Retina (tissue), 1 donor: Measurements from ENCODE around the gene KCNMB1.

ENCODE experiments used
- DNase-seq: peaks from one replicate; pipeline ENCODE4 v3.0.0-alpha.2; 2016

The KCNMB1 gene

DNA sequence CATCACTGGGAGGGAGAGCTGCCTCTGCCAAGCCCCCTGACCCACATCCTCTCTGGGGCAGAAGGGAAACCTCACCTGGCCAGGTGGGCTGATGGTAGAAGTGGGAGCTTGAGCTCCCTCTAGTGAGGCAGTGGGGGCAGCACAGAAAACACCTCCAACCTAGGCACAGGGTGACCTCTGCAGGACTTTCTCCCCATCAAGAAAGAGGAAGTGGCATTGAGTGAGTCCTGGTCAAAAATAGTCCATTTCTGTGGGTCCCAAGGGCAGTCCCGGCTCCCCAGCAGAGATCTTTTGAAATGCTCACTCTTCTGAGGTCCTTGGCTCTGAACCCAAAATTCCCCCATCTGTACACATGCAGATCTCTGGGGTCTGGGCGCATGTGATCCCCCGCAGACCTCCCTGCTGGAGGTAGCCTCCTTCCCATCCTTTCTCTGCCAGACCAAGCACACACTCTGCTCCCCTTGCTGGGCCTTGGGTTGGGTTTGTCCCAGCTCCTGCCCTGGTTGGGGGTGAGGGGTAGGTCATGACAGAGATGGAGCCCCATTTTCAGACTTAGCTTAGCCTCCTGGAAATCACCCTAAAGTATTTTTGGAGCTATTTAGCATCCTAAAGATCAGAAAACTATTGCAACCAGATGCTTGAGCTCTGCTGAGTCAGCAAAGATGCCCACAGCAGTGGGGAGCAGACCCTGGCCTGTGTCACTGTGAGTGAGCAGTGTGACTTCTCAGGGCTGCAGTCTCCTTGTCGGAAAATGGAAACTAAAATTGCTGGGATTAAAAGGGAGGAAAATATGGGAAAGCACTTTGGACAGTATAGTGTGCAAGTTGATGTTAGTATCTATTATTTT, 50.0 kb downstream of the KCNMB1 start:
- DNase-seq = no peak

- DNase-seq = no peak
Measured at GRCh38 chr5:170338291-170338690, 50.9 kb downstream of the KCNMB1 start.

DNA sequence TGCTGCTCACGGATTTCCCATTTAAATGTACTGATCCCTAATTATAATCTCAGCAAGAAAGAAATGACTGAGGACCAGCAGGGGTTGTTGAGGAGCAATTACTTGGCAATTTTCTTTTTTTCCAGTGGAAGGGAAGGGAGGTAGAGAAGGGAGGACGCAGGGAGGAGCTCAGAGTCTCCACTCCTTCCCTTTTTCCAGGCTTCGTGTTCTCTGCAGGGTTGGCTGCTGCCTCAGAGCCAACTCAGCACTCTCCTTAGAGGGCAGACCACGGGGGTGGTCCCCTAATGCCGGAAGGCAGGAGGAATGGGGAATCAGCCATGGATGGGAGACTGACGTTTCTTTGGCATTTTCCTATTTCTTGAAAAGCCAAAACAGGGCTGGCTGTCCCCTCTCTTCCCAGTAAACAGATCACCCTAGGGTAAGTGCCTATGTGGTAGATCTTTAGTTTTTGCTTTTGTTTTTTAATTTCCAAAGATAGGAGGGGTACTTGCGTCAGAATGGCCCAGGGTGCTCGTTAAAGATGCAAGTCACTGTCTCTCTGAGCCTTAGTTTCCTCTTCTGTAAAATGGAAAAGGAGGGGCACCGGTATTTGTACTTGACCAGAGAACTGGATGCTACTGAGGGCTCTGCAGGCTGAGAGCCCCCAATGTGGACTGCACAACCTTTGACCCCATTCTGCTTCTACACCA, 52.0 kb downstream of the KCNMB1 start:
- DNase-seq = no peak

DNA sequence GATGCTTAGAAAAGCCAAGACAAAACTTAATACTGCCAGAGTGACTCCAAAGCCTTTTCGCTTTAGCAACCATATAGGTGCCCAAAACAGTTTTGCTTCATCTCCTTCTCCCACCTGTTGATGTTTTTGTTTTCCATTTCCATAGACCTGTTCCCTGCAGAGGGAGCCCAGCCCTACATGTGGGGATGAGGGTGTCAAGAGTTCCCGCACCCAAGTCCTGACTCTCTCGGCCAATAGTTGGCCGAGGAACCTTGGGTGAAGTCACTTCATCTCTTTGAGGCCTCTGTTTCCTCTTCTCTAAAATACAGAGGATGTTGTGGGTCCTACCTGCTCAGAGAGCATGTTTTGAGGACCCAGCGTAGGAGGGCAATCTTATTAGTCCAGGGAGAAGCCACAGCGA, 53.1 kb downstream of the KCNMB1 start:
- DNase-seq = no peak

- DNase-seq = no peak
Measured at GRCh38 chr5:170334626-170335025, 54.5 kb downstream of the KCNMB1 start.

DNA sequence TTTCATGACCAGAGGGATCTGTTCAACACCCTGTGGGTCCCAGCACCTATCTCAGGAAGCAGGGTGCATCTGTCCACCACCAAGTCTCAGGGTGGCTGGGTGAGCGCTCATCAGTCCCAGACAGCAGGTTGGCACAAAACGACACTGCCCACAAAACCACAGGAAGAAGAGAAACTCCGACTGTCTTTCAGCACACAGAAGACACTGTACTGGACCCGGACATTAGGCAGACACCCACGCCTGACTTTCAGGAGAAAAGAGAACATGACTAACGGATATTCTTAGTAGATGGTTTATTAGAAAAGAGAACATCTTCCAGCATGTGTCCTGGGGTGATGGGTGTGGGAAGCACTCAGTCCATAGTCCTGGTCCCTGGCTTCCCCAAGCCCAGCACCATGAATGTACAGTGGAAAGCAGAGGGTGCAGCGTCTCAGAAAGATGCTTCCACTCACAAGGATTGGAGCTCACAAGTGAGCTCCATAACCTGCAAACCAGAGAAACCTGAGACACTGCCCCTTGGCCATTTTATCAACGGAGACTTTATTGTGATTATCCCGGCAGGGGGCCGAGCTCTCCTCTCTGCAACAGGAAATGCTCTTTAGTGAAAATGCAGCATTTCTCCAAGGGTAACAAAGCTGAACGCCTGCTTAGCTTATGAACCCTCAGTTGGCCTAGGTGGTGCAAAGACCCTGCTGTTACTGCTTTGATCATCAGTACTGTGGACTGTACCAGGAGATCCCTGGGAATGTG, 55.8 kb downstream of the KCNMB1 start:
- no peak for DNase-seq

- no peak for DNase-seq
Measured at GRCh38 chr5:170332058-170332457, 57.1 kb downstream of the KCNMB1 start.

- no peak for DNase-seq
Measured at GRCh38 chr5:170330568-170331054, 58.6 kb downstream of the KCNMB1 start.

DNA sequence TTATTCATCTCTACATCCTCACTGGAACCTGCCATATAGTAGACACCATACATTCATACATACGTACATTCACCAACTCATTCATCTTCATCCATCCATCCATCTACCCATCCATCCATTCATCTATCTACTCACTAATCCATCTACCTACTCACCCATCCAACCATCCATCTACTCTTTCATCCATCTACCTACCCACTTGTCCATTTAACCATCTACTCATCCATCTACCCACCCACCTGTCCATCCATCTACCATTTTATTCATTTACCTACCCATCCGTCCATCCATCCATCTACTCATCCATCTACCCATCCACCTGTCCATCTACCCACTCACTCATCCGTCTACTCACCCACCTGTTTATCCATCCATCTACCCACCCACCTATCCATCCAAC, 59.6 kb downstream of the KCNMB1 start:
- no peak for DNase-seq

DNA sequence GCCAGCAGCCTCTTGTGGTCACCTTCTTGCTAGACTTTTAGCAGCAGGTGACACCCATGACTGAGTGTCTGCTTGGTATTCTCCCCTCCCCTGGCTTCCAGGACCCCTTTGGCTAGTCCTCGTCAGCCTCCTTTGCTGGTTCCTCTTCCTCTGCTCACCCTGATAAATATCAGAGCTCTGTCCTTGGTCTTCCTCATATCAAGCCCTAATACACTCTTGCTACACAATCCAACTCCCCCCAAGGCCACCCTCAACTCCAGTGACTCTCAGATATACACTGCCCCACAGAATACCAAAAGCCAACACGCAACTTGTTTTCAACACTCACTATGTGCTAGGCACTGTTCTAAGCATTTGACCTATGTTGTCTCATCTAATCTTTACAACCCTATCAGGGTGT, 61.3 kb downstream of the KCNMB1 start:
- no peak for DNase-seq

- no peak for DNase-seq
Measured at GRCh38 chr5:170327168-170327567, 62.0 kb downstream of the KCNMB1 start.
